ENCODE results near the gene STRA8. TPM values are rescaled to one million over a fixed set of nuclear protein-coding genes. Genes with fewer than 3 reads are reported as not detected.

The STRA8 gene
- total and polyA plus RNA-seq, 2 of the 13 experiments (the other 11 are each of a cell fraction or from before 2014, with no cell fraction given) = not detected

GRCh38 chr7:135204341-135204749, 29.3 kb upstream of the STRA8 start (continued):
- TF ChIP-seq ATF4 (CRISPR knock-in tag; IDR thresholded peaks at IDR 0.05) (no peak), ZMYM2 (CRISPR knock-in tag; IDR thresholded peaks at IDR 0.05) (no peak), TBX2 (CRISPR knock-in tag; IDR thresholded peaks at IDR 0.05; ENCODE audit: borderline replicate concordance) (no peak), HNRNPLL (IDR thresholded peaks at IDR 0.05; ENCODE audit: low read depth, low read length, poor library complexity, severe bottlenecking) (no peak), CHD2 (IDR thresholded peaks at IDR 0.05; ENCODE audit: low read depth, low read length) (no peak), CEBPB (IDR thresholded peaks at IDR 0.05; ENCODE audit: borderline replicate concordance, low read depth, low read length) (no peak), PAXIP1 (CRISPR knock-in tag; conservative IDR thresholded peaks at IDR 0.05) (no peak), NFIB (CRISPR knock-in tag; IDR thresholded peaks at IDR 0.05; ENCODE audit: borderline replicate concordance) (no peak), NFATC3 (CRISPR knock-in tag; IDR thresholded peaks at IDR 0.05) (no peak), HMGA1 (CRISPR knock-in tag; conservative IDR thresholded peaks at IDR 0.05) (no peak), CREB1 (IDR thresholded peaks at IDR 0.05) (no peak), CREB1 (CRISPR knock-in tag; IDR thresholded peaks at IDR 0.05) (no peak), FOXK1 (CRISPR knock-in tag; IDR thresholded peaks at IDR 0.05; ENCODE audit: borderline replicate concordance, low read depth) (no peak)
- TF ChIP-seq, protein P1, sequence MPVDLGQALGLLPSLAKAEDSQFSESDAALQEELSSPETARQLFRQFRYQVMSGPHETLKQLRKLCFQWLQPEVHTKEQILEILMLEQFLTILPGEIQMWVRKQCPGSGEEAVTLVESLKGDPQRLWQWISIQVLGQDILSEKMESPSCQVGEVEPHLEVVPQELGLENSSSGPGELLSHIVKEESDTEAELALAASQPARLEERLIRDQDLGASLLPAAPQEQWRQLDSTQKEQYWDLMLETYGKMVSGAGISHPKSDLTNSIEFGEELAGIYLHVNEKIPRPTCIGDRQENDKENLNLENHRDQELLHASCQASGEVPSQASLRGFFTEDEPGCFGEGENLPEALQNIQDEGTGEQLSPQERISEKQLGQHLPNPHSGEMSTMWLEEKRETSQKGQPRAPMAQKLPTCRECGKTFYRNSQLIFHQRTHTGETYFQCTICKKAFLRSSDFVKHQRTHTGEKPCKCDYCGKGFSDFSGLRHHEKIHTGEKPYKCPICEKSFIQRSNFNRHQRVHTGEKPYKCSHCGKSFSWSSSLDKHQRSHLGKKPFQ (CRISPR knock-in tag; IDR thresholded peaks at IDR 0.05; ENCODE audit: insufficient replicate concordance) = no peak
